ENCODE results near the gene FOXP1. TPM values are rescaled to one million over a fixed set of nuclear protein-coding genes. Genes with fewer than 3 reads are reported as not detected.

FOXP1 gene
- total RNA-seq, 2 donors from 2014 or later: 101 to 171 TPM

- Mint-ChIP-seq H3K27me3 (no peaks in the 10 kb centered on the region), H3K36me3 (ENCODE audit: low read depth) (peaks cover 100% of the 10 kb centered on the region), H3K4me1 (peaks cover 64% of the 10 kb centered on the region), H3K9me3 (no peaks in the 10 kb centered on the region), H3K4me3 (no peak overlapping the region), H3K27ac (no peak overlapping the region)
- ATAC-seq (replicated peaks): no peak
These were observed 540.8 kb downstream of the FOXP1 start for GRCh38 chr3:71042759-71043158.

GRCh38 chr3:71041371-71041770, 542.2 kb downstream of the FOXP1 start:
- ATAC-seq (replicated peaks): no peak
- Mint-ChIP-seq H3K4me1 (peaks cover 61% of the 10 kb centered on the region), H3K36me3 (ENCODE audit: low read depth) (peaks cover 100% of the 10 kb centered on the region), H3K9me3 (no peaks in the 10 kb centered on the region), H3K4me3 (peak overlapping the region; percentile 43), H3K27ac (peak overlapping the region; percentile 68), H3K27me3 (no peaks in the 10 kb centered on the region)

- no peaks in the 10 kb centered on the region for H3K9me3 Mint-ChIP-seq
- peak overlapping the region; percentile 31 for H3K27ac Mint-ChIP-seq
- H3K27me3 Mint-ChIP-seq: no peaks in the 10 kb centered on the region
- peak overlapping the region; percentile 55 for H3K4me3 Mint-ChIP-seq
- ATAC-seq (replicated peaks): peak; percentile 83
- peaks cover 48% of the 10 kb centered on the region for H3K4me1 Mint-ChIP-seq
- peaks cover 100% of the 10 kb centered on the region for H3K36me3 Mint-ChIP-seq (ENCODE audit: low read depth)
These were observed 544.2 kb downstream of the FOXP1 start for GRCh38 chr3:71039332-71039731.

- peaks cover 100% of the 10 kb centered on the region for H3K36me3 Mint-ChIP-seq (ENCODE audit: low read depth)
- peaks cover 52% of the 10 kb centered on the region for H3K4me1 Mint-ChIP-seq
- ATAC-seq (replicated peaks): no peak
- H3K27ac Mint-ChIP-seq: peak overlapping the region; percentile 33
- H3K9me3 Mint-ChIP-seq: no peaks in the 10 kb centered on the region
- H3K27me3 Mint-ChIP-seq: no peaks in the 10 kb centered on the region
- H3K4me3 Mint-ChIP-seq: no peak overlapping the region
These were observed 545.8 kb downstream of the FOXP1 start for GRCh38 chr3:71037775-71038174.

GRCh38 chr3:71035886-71036285, 547.6 kb downstream of the FOXP1 start:
- Mint-ChIP-seq H3K4me3 (no peak overlapping the region), H3K27me3 (no peaks in the 10 kb centered on the region), H3K36me3 (ENCODE audit: low read depth) (peaks cover 100% of the 10 kb centered on the region), H3K9me3 (no peaks in the 10 kb centered on the region), H3K27ac (peak overlapping the region; percentile 39), H3K4me1 (peaks cover 57% of the 10 kb centered on the region)
- ATAC-seq (replicated peaks): no peak

GRCh38 chr3:71035314-71035713, 548.2 kb downstream of the FOXP1 start:
- no peak for ATAC-seq (replicated peaks)
- peaks cover 57% of the 10 kb centered on the region for H3K4me1 Mint-ChIP-seq
- peaks cover 100% of the 10 kb centered on the region for H3K36me3 Mint-ChIP-seq (ENCODE audit: low read depth)
- H3K27me3 Mint-ChIP-seq: no peaks in the 10 kb centered on the region
- H3K9me3 Mint-ChIP-seq: no peaks in the 10 kb centered on the region
- H3K27ac Mint-ChIP-seq: peak overlapping the region; percentile 39
- no peak overlapping the region for H3K4me3 Mint-ChIP-seq

GRCh38 chr3:71033681-71034220, 549.8 kb downstream of the FOXP1 start:
- ATAC-seq (replicated peaks): no peak
- H3K4me1 Mint-ChIP-seq: peaks cover 51% of the 10 kb centered on the region
- no peaks in the 10 kb centered on the region for H3K9me3 Mint-ChIP-seq
- H3K27me3 Mint-ChIP-seq: no peaks in the 10 kb centered on the region
- no peak overlapping the region for H3K4me3 Mint-ChIP-seq
- no peak overlapping the region for H3K27ac Mint-ChIP-seq
- H3K36me3 Mint-ChIP-seq (ENCODE audit: low read depth): peaks cover 100% of the 10 kb centered on the region

GRCh38 chr3:71031914-71032521, 551.5 kb downstream of the FOXP1 start:
- peak overlapping the region; percentile 45 for H3K4me3 Mint-ChIP-seq
- no peaks in the 10 kb centered on the region for H3K27me3 Mint-ChIP-seq
- H3K27ac Mint-ChIP-seq: peak overlapping the region; percentile 77
- H3K9me3 Mint-ChIP-seq: no peaks in the 10 kb centered on the region
- H3K36me3 Mint-ChIP-seq (ENCODE audit: low read depth): peaks cover 99% of the 10 kb centered on the region
- no peak for ATAC-seq (replicated peaks)
- peaks cover 48% of the 10 kb centered on the region for H3K4me1 Mint-ChIP-seq

GRCh38 chr3:71031181-71031580, 552.3 kb downstream of the FOXP1 start:
- peaks cover 99% of the 10 kb centered on the region for H3K36me3 Mint-ChIP-seq (ENCODE audit: low read depth)
- H3K4me1 Mint-ChIP-seq: peaks cover 54% of the 10 kb centered on the region
- no peak for ATAC-seq (replicated peaks)
- H3K4me3 Mint-ChIP-seq: peak overlapping the region; percentile 45
- no peaks in the 10 kb centered on the region for H3K9me3 Mint-ChIP-seq
- H3K27me3 Mint-ChIP-seq: no peaks in the 10 kb centered on the region
- peak overlapping the region; percentile 77 for H3K27ac Mint-ChIP-seq

- Mint-ChIP-seq H3K36me3 (ENCODE audit: low read depth) (peaks cover 99% of the 10 kb centered on the region), H3K27ac (peak overlapping the region; percentile 77), H3K4me3 (peak overlapping the region; percentile 45), H3K4me1 (peaks cover 56% of the 10 kb centered on the region), H3K27me3 (no peaks in the 10 kb centered on the region), H3K9me3 (no peaks in the 10 kb centered on the region)
- ATAC-seq (replicated peaks): peak; percentile 82
These were observed 552.8 kb downstream of the FOXP1 start for GRCh38 chr3:71030748-71031147.

GRCh38 chr3:71029770-71030169, 553.8 kb downstream of the FOXP1 start:
- H3K27me3 Mint-ChIP-seq: no peaks in the 10 kb centered on the region
- H3K4me3 Mint-ChIP-seq: no peak overlapping the region
- ATAC-seq (replicated peaks): no peak
- H3K36me3 Mint-ChIP-seq (ENCODE audit: low read depth): peaks cover 99% of the 10 kb centered on the region
- H3K27ac Mint-ChIP-seq: peak overlapping the region; percentile 77
- no peaks in the 10 kb centered on the region for H3K9me3 Mint-ChIP-seq
- H3K4me1 Mint-ChIP-seq: peaks cover 65% of the 10 kb centered on the region

- Mint-ChIP-seq H3K36me3 (ENCODE audit: low read depth) (peaks cover 99% of the 10 kb centered on the region), H3K27me3 (no peaks in the 10 kb centered on the region), H3K4me1 (peaks cover 70% of the 10 kb centered on the region), H3K9me3 (no peaks in the 10 kb centered on the region), H3K4me3 (no peak overlapping the region), H3K27ac (no peak overlapping the region)
- no peak for ATAC-seq (replicated peaks)
These were observed 554.7 kb downstream of the FOXP1 start for GRCh38 chr3:71028802-71029201.

GRCh38 chr3:71028184-71028583, 555.3 kb downstream of the FOXP1 start:
- H3K9me3 Mint-ChIP-seq: no peaks in the 10 kb centered on the region
- ATAC-seq (replicated peaks): no peak
- H3K4me3 Mint-ChIP-seq: no peak overlapping the region
- peaks cover 99% of the 10 kb centered on the region for H3K36me3 Mint-ChIP-seq (ENCODE audit: low read depth)
- H3K27ac Mint-ChIP-seq: peak overlapping the region; percentile 52
- no peaks in the 10 kb centered on the region for H3K27me3 Mint-ChIP-seq
- peaks cover 72% of the 10 kb centered on the region for H3K4me1 Mint-ChIP-seq

GRCh38 chr3:71026634-71027578, 556.6 kb downstream of the FOXP1 start:
- Mint-ChIP-seq H3K4me3 (peak overlapping the region; percentile 49), H3K4me1 (peaks cover 69% of the 10 kb centered on the region), H3K9me3 (no peaks in the 10 kb centered on the region), H3K27me3 (no peaks in the 10 kb centered on the region), H3K27ac (peak overlapping the region; percentile 79), H3K36me3 (ENCODE audit: low read depth) (peaks cover 99% of the 10 kb centered on the region)
- no peak for ATAC-seq (replicated peaks)

All from activated T-helper 17 cell treated with anti-CD3 and anti-CD28 coated beads, Interleukin-2, amount 50 U/mL, for 72 hours (primary cell).